Type B pancreatic cell (in vitro differentiated cells): Measurements from ENCODE around the gene NLRP9. TPM values are rescaled to one million over a fixed set of nuclear protein-coding genes. Genes with fewer than 3 reads are reported as not detected.
A peak's percentile ranks its signal among the peaks of the same experiment; 100 is the strongest.

Source experiments
- DNase-seq: peaks from one replicate; pipeline ENCODE4 v3.0.0; 2021; ENCODE audit warnings: mixed read lengths; ENCODE audit not compliant: unreplicated experiment; ENCODE audit errors: extremely low spot score
- H3K27ac Mint-ChIP-seq: 2 replicates; pipeline ENCODE4 v1.8.0; 2021; ENCODE audit warnings: mild to moderate bottlenecking, mixed read lengths
- H3K27me3 Mint-ChIP-seq: 2 replicates; pipeline ENCODE4 v1.8.0; 2021; ENCODE audit warnings: mixed read lengths
- H3K36me3 Mint-ChIP-seq: 2 replicates; pipeline ENCODE4 v1.8.0; 2021; ENCODE audit warnings: mixed read lengths
- H3K4me1 Mint-ChIP-seq: one replicate; pipeline ENCODE4 v1.8.0; 2021; ENCODE audit warnings: mixed read lengths; ENCODE audit not compliant: unreplicated experiment
- H3K4me3 Mint-ChIP-seq: 2 replicates; pipeline ENCODE4 v1.8.0; 2021; ENCODE audit warnings: mild to moderate bottlenecking, mixed read lengths
- H3K9me3 Mint-ChIP-seq: 2 replicates; pipeline ENCODE4 v1.8.0; 2021; ENCODE audit warnings: mixed read lengths
- total RNA-seq: library from RNA; stranded (reverse); gene quantifications from 2 replicates; pipeline ENCODE4 v1.2.1, GENCODE V29; 2021; ENCODE audit warnings: low replicate concordance
- TF ChIP-seq, protein P1 (sequence below): fragments of 200-600 bp; sonication (generic); conservative IDR thresholded peaks from 2 replicates; pipeline ENCODE4 v1.5.0; 2021; ENCODE audit warnings: antibody characterized with exemption, mild to moderate bottlenecking

Gene NLRP9
- total RNA-seq, 1 donor from 2014 or later = not detected

DNA sequence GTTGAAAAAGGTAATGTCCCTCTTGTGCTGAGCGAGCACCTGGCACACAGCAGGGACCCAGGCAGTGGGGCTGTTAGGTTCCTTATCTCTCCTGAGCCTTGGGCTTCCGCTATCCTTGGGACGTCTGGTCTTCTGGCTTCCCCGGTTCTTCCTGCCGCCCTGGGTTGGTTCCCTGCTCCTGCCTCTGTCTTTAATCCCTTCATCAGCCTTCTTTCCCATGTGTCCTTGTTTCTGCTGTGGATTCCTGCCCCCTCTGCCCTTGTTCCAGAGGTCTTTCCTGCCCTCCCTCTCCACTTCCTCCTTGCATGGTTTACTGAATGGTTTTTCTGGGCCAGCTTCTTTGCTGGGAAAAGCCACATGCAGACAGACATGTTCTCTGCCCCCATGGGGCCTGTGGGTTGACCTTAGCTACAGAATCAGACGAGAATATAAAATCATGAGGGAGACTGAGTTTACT lies 60.6 kb downstream of the NLRP9 start:
- Mint-ChIP-seq H3K27ac (peak overlapping the region; percentile 93), H3K36me3 (peaks cover 7% of the 10 kb centered on the region), H3K4me3 (peak overlapping the region; percentile 97), H3K4me1 (peaks cover 22% of the 10 kb centered on the region), H3K9me3 (no peaks in the 10 kb centered on the region), H3K27me3 (no peaks in the 10 kb centered on the region)
- DNase-seq = no peak
- TF ChIP-seq, protein P1, sequence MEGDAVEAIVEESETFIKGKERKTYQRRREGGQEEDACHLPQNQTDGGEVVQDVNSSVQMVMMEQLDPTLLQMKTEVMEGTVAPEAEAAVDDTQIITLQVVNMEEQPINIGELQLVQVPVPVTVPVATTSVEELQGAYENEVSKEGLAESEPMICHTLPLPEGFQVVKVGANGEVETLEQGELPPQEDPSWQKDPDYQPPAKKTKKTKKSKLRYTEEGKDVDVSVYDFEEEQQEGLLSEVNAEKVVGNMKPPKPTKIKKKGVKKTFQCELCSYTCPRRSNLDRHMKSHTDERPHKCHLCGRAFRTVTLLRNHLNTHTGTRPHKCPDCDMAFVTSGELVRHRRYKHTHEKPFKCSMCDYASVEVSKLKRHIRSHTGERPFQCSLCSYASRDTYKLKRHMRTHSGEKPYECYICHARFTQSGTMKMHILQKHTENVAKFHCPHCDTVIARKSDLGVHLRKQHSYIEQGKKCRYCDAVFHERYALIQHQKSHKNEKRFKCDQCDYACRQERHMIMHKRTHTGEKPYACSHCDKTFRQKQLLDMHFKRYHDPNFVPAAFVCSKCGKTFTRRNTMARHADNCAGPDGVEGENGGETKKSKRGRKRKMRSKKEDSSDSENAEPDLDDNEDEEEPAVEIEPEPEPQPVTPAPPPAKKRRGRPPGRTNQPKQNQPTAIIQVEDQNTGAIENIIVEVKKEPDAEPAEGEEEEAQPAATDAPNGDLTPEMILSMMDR = no peak

DNA sequence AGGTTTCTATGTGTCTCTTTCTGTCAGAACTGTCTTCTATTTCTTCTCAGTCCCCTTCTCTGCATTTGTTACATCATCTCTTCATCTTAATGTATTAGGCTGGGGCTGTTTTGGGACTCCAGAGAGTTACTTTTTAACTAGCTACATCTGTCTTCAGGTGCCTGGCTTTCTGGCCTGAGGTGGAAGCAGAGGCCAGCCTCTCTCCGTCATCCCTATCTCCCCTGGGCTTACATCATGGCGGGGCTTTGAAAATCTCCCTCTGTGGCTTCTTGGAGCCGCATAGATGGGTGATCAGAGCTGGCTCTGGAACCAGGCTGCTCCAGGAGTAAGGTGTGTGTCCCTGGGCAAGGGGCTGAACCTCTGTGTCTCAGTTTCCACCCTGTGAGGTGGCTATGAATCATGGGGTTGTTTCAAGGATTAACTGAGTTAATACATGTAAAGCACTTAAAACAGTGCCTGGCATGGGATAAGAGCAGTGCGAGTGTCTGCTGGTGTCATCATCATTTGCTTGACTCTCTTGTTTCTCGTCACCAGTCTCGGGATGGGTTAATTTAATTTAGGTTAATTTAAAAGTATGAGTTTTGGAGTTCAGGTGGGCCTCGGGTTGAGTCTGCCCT lies 61.2 kb downstream of the NLRP9 start:
- no peaks in the 10 kb centered on the region for H3K9me3 Mint-ChIP-seq
- H3K4me1 Mint-ChIP-seq = peaks cover 22% of the 10 kb centered on the region
- no peaks in the 10 kb centered on the region for H3K27me3 Mint-ChIP-seq
- TF ChIP-seq, protein P1 = no peak
- peak overlapping the region; percentile 97 for H3K4me3 Mint-ChIP-seq
- no peak for DNase-seq
- peaks cover 7% of the 10 kb centered on the region for H3K36me3 Mint-ChIP-seq
- H3K27ac Mint-ChIP-seq = peak overlapping the region; percentile 93

- Mint-ChIP-seq H3K4me1 (peaks cover 22% of the 10 kb centered on the region), H3K27me3 (no peaks in the 10 kb centered on the region), H3K36me3 (peaks cover 7% of the 10 kb centered on the region), H3K9me3 (no peaks in the 10 kb centered on the region), H3K4me3 (peak overlapping the region; percentile 97), H3K27ac (peak overlapping the region; percentile 93)
- DNase-seq = no peak
- TF ChIP-seq, protein P1 = no peak
These were observed 61.8 kb downstream of the NLRP9 start for GRCh38 chr19:55676383-55676782.

GRCh38 chr19:55675661-55676354 lies 62.4 kb downstream of the NLRP9 start:
- H3K36me3 Mint-ChIP-seq = peaks cover 7% of the 10 kb centered on the region

DNA sequence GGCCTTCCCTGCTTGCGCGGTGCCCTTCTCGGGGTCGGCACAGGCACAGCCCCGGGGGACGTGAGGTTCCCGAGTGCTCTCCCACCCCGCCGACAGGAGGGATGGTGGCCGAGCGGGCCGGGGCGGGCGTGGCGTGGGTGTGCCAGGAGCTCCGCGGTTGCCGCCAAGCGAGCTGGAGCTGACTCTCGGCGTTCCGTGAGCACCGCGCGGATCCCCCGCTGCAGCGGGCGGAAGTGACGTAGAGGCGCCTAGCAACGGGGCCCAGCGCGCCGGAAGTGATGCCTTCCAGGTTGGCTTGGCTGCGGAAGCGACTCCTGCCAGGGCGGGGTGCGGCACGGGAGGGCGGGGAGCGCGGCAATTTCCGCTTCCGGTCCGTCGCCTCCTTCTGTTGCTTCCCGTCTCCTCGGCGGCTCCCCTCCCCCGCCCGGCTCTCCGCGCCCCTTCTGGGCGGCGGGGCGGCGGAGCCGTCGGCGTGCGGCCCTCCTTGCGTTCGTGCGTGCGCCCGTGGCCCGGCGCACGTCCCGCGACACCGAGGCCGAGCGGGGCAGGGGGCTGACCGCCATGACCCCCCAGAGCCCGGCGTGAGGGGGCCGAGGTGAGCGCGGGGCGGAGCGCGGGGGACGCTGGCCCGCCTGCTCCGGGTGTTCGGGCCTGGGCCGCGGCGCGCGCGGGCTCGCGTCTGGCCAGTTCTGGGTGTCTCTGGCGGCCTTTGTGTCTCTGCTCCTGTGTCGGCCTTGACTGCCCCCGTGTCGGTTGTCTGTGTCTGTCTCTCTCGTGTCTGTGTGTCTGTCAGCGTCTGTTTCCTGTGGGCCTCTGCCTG lies 63.2 kb downstream of the NLRP9 start, which contains the start of gene EPN1:
Gene EPN1, plus strand, starts transcription at position 386 of the 820 bp plus-strand sequence. CDS start 3,402 bp downstream, outside the sequence.
- Mint-ChIP-seq H3K9me3 (no peaks in the 10 kb centered on the region), H3K4me3 (peak within 1 kb of the TSS; percentile 97), H3K27me3 (no peaks in the 10 kb centered on the region), H3K36me3 (peaks cover 7% of the 10 kb centered on the region), H3K27ac (peak within 1 kb of the TSS; percentile 93), H3K4me1 (peaks cover 22% of the 10 kb centered on the region)
- DNase-seq = peak; percentile 99
- TF ChIP-seq, protein P1 = no peak

More at GRCh38 chr19:55675661-55676354, 62.4 kb downstream of the NLRP9 start:
- peak overlapping the region; percentile 93 for H3K27ac Mint-ChIP-seq
- H3K4me3 Mint-ChIP-seq = peak overlapping the region; percentile 97
- DNase-seq = no peak
- TF ChIP-seq, protein P1 = no peak
- H3K27me3 Mint-ChIP-seq = no peaks in the 10 kb centered on the region
- no peaks in the 10 kb centered on the region for H3K9me3 Mint-ChIP-seq
- peaks cover 22% of the 10 kb centered on the region for H3K4me1 Mint-ChIP-seq
